HCT116 (cell line): Measurements from ENCODE around the gene LCN1. TPM values are rescaled to one million over a fixed set of nuclear protein-coding genes. Genes with fewer than 3 reads are reported as not detected.

Experiments
- ATAC-seq: fragments of 200-7000 bp; cut with Tn5 transposase; 2 replicates; pipeline ENCODE4 v1.9.1; 2020; ENCODE audit warnings: mild to moderate bottlenecking, moderate library complexity
- BruUV-seq: library from RNA; stranded (reverse); fragments of 400-500 nt; replicated peaks from 2 replicates; lab custom pipeline; 2021; lab: Mats Ljungman, UMichigan
- CTCF ChIA-PET: fragments of 300-600 bp; sonication (Branson Sonifier 250); formaldehyde crosslinking; loops from one replicate; lab custom pipeline; 2021; ENCODE audit warnings: antibody characterized with exemption; lab: Charles Lee
- POLR2A ChIA-PET: fragments of 300-600, 350-600 bp; sonication (Branson Sonifier 250); formaldehyde crosslinking; loops from one replicate; lab custom pipeline; 2021; ENCODE audit warnings: antibody characterized with exemption; lab: Charles Lee
- RAD21 ChIA-PET, 2 experiments: fragments of 300-600 bp; sonication (Branson Sonifier 250); formaldehyde crosslinking; loops; one replicate each; lab custom pipeline; 2023; ENCODE audit warnings: low total read pairs in 2 of 2; ENCODE audit not compliant: uncharacterized antibody in 2 of 2, unreplicated experiment in 2 of 2, low non-redundant PET in 1 of 2; lab: Charles Lee
- DNase-seq: peaks from one replicate; pipeline ENCODE4 v3.0.0-alpha.2; 2010; ENCODE audit warnings: low read depth, low spot score
- H2AFZ ChIP-seq: fragments of 200-600 bp; shearing (Covaris generic), sonication (generic); 2 replicates; pipeline ENCODE4 v1.6.1; 2017; ENCODE audit warnings: low read depth, mixed run types, mixed read lengths, antibody characterized with exemption, low read length; ENCODE audit not compliant: poor library complexity, severe bottlenecking
- H3K27ac ChIP-seq: 2 replicates; pipeline ENCODE4 v1.5.1; 2012; ENCODE audit warnings: low read depth, low read length
- H3K27me3 ChIP-seq: fragments of 200-600 bp; sonication (generic); 2 replicates; pipeline ENCODE4 v1.6.1; 2016; ENCODE audit warnings: mixed run types, low read length, mixed read lengths; ENCODE audit not compliant: insufficient read depth
- H3K36me3 ChIP-seq, 2 experiments: fragments of 200-500 bp in 1 of 2; fragments of 200-600 bp in 1 of 2; sonication (Bioruptor generic) in 1 of 2; sonication (generic) in 1 of 2; 2 replicates each; pipeline versions ENCODE4 v1.5.1 to v1.6.1; 2014 to 2016; ENCODE audit warnings: low read length in 2 of 2, inconsistent platforms in 1 of 2, mixed read lengths in 1 of 2, mixed run types in 1 of 2; ENCODE audit not compliant: insufficient read depth in 2 of 2, control insufficient read depth in 1 of 2
- H3K4me1 ChIP-seq, 2 experiments: fragments of 200-600 bp in 1 of 2; sonication (generic) in 1 of 2; 2 replicates each; pipeline versions ENCODE4 v1.5.1 to v1.6.1; 2012 to 2017; ENCODE audit warnings: low read length in 2 of 2, inconsistent platforms in 1 of 2, mild to moderate bottlenecking in 1 of 2, mixed read lengths in 1 of 2, mixed run types in 1 of 2, moderate library complexity in 1 of 2; ENCODE audit not compliant: insufficient read depth in 2 of 2, control insufficient read depth in 1 of 2
- H3K4me2 ChIP-seq: fragments of 200-600 bp; sonication (generic); 2 replicates; pipeline ENCODE4 v1.6.1; 2017; ENCODE audit warnings: mixed run types, low read length, mixed read lengths
- H3K4me3 ChIP-seq, 2 experiments: fragments of 200-600 bp in 1 of 2; sonication (generic) in 1 of 2; replicated peaks in 1 of 2; 2 replicates each; pipeline ENCODE4 v1.5.1; 2011 to 2016; ENCODE audit warnings: low read length in 2 of 2, control low read depth in 1 of 2, low read depth in 1 of 2, mild to moderate bottlenecking in 1 of 2, mixed read lengths in 1 of 2, mixed run types in 1 of 2
- H3K79me2 ChIP-seq: fragments of 200-600 bp; sonication (generic); 2 replicates; pipeline ENCODE4 v1.6.1; 2017; ENCODE audit warnings: mild to moderate bottlenecking, mixed run types, low read length, moderate library complexity, mixed read lengths; ENCODE audit not compliant: insufficient read depth
- H3K9ac ChIP-seq: fragments of 200-600 bp; sonication (generic); 2 replicates; pipeline ENCODE4 v1.6.1; 2016; ENCODE audit warnings: low read length, mixed read lengths
- H3K9me2 ChIP-seq: fragments of 200-600 bp; sonication (generic), shearing (Covaris generic); 2 replicates; pipeline ENCODE4 v1.6.1; 2017; ENCODE audit warnings: mixed run types, mild to moderate bottlenecking, moderate library complexity; ENCODE audit not compliant: insufficient read depth
- H3K9me3 ChIP-seq, 2 experiments: fragments of 200-500 bp in 1 of 2; fragments of 200-600 bp in 1 of 2; sonication (Bioruptor generic) in 1 of 2; sonication (generic) in 1 of 2; 2 replicates each; pipeline ENCODE4 v1.6.1; 2014 to 2017; ENCODE audit warnings: low read length in 2 of 2, mixed read lengths in 2 of 2, inconsistent platforms in 1 of 2, low read depth in 1 of 2, mild to moderate bottlenecking in 1 of 2, mixed run types in 1 of 2, moderate library complexity in 1 of 2; ENCODE audit not compliant: control insufficient read depth in 1 of 2, insufficient read depth in 1 of 2
- H4K20me1 ChIP-seq: fragments of 200-600 bp; sonication (generic), shearing (Covaris generic); 2 replicates; pipeline ENCODE4 v1.6.1; 2017; ENCODE audit warnings: mixed run types, mild to moderate bottlenecking, moderate library complexity; ENCODE audit not compliant: insufficient read depth
- ATF3 ChIP-seq: IDR thresholded peaks from 2 replicates; pipeline ENCODE4 v1.6.1; 2012
- CEBPB ChIP-seq: IDR thresholded peaks from 2 replicates; pipeline ENCODE4 v1.6.1; 2012; ENCODE audit warnings: low read depth
- CTCF ChIP-seq, 3 experiments: fragments of 200-600 bp in 1 of 3; sonication (generic) in 1 of 3; IDR thresholded peaks in 2 of 3; conservative IDR thresholded peaks in 1 of 3; 2 replicates each; pipeline ENCODE4 v1.5.1; 2012 to 2017; ENCODE audit warnings: low read depth in 2 of 3, low read length in 2 of 3, antibody characterized with exemption in 1 of 3, borderline replicate concordance in 1 of 3, control low read depth in 1 of 3, mild to moderate bottlenecking in 1 of 3, mixed read lengths in 1 of 3, mixed run types in 1 of 3, moderate library complexity in 1 of 3; ENCODE audit not compliant: insufficient read depth in 1 of 3
- ELF1 ChIP-seq: IDR thresholded peaks from 2 replicates; pipeline ENCODE4 v1.6.1; 2012; ENCODE audit warnings: low read depth, borderline replicate concordance
- FOSL1 ChIP-seq: IDR thresholded peaks from 2 replicates; pipeline ENCODE4 v1.6.1; 2012; ENCODE audit warnings: low read depth
- MAX ChIP-seq: IDR thresholded peaks from 2 replicates; pipeline ENCODE4 v1.6.1; 2012
- POLR2A ChIP-seq: IDR thresholded peaks from 2 replicates; pipeline ENCODE4 v1.7.0; 2011; ENCODE audit warnings: borderline replicate concordance; ENCODE audit not compliant: insufficient read depth, insufficient read length; ENCODE audit errors: extremely low read depth
- POLR2AphosphoS5 ChIP-seq: IDR thresholded peaks from 2 replicates; pipeline ENCODE4 v1.6.1; 2011; ENCODE audit warnings: mild to moderate bottlenecking, low read depth, low read length, moderate library complexity
- RAD21 ChIP-seq: IDR thresholded peaks from 2 replicates; pipeline ENCODE4 v1.6.1; 2012; ENCODE audit warnings: low read depth, mild to moderate bottlenecking
- SRF ChIP-seq: IDR thresholded peaks from 2 replicates; pipeline ENCODE4 v1.6.1; 2012; ENCODE audit warnings: low read depth
- TCF7L2 ChIP-seq: IDR thresholded peaks from 2 replicates; pipeline ENCODE4 v1.7.0; 2011; ENCODE audit warnings: borderline replicate concordance, inconsistent platforms; ENCODE audit not compliant: insufficient read depth, insufficient read length; ENCODE audit errors: extremely low read depth
- YY1 ChIP-seq: IDR thresholded peaks from 2 replicates; pipeline ENCODE4 v1.6.1; 2011; ENCODE audit warnings: low read length, low read depth, moderate library complexity, mild to moderate bottlenecking; ENCODE audit not compliant: insufficient replicate concordance; ENCODE audit errors: extremely low read depth
- ZFX ChIP-seq: fragments of 450-650 bp; IDR thresholded peaks from 2 replicates; pipeline ENCODE4 v1.6.1; 2017
- intact Hi-C: fragments of 100-400 bp; cut with micrococcal nuclease; formaldehyde crosslinking; loops from 2 replicates; pipeline ENCODE4 v1.10.0; 2022
- total RNA-seq: library from RNA; stranded (reverse); gene quantifications from one replicate; pipeline ENCODE4 v1.2.1, GENCODE V29; 2021; ENCODE audit not compliant: unreplicated experiment

LCN1 gene
- total RNA-seq, 1 experiment from 2014 or later = not detected

GRCh38 chr9:135478829-135479468 lies 42.3 kb upstream of the LCN1 start (continued):
- TF ChIP-seq FOSL1 (no peak), POLR2A (no peak), YY1 (no peak), SRF (no peak), MAX (peak; percentile 71; the same call in 1 of the 2 replicates), CTCF (IDR thresholded peaks at IDR 0.05 in 2 of 3, conservative IDR thresholded peaks at IDR 0.05 in 1 of 3; ENCODE audit: borderline replicate concordance in 1 of 3, insufficient read depth in 1 of 3, low read depth in 2 of 3, low read length in 2 of 3) (peak in 2 of 3 experiments; percentile 40 to 42; a peak in 4 of 6 replicates), ELF1 (no peak), RAD21 (no peak), ZFX (no peak)

DNA sequence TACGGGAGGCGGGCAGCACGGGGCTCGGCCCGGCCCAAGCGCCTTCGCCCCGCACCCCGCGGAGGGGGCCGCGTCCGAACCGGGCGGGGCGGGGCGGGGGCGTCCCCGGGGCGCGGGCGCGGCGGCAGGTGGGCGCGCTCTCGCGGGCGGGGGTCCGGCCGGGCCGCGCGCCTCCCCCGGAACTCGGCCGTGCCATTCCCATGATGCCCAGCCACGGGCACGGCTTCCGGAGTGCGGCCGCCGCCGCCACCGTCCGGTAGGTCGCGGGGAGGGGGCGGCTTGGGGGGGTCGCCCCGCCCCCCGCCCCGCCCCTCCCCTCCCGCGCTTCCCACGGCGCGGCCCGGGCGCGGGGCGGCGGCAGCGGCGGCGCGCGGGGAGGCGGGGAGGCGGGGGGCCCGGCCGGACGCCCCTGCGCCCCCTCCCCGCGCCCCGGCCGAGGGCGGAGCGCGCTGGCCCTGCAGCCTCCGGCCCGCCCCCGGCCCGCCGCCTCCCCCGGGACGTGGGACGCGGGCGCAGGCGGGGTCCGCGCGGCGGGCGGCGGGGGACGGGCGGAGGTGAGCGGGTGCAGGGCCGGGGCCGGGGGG lies 41.7 kb upstream of the LCN1 start, which contains the start of gene PPP1R26:
Gene PPP1R26 (plus strand): TSS at position 314 of the 584 bp plus-strand sequence. CDS start 4,729 bp downstream, outside the sequence.
- Histone ChIP-seq H3K36me3 (peaks cover 4 to 14% of the 10 kb centered on the region in 2 experiments; a peak in 3 of 4 replicates), H4K20me1 (no peaks in the 10 kb centered on the region), H3K4me2 (peak within 1 kb of the TSS; percentile 98), H3K9ac (peak within 1 kb of the TSS; percentile 82), H3K27me3 (no peaks in the 10 kb centered on the region), H3K9me3 (no peaks in the 10 kb centered on the region), H3K27ac (peak within 1 kb of the TSS; percentile 91), H2AFZ (no peak within 1 kb of the TSS), H3K9me2 (no peaks in the 10 kb centered on the region)
- DNase-seq = no peak
- intact Hi-C loops = no loop called here
- CTCF ChIA-PET = interaction anchor here (1.7 kb wide), 1 partner anchor 20 kb away, joined by 4 read pairs; a partner anchor contains a TSS
- peak; percentile 51 for ATAC-seq
- TF ChIP-seq POLR2A = peak; percentile 15
- TF ChIP-seq TCF7L2 = no peak
- no peak for TF ChIP-seq CEBPB
- TF ChIP-seq ATF3 = no peak
- no peak for TF ChIP-seq YY1
- no peak for TF ChIP-seq ZFX
- TF ChIP-seq POLR2AphosphoS5 = 0 out of 2 replicates have a peak, but pooled peaks have one; percentile 10
- TF ChIP-seq, all 23 proteins: peak for 2
- no TSS peak for BruUV-seq
- Histone ChIP-seq H3K79me2 (peaks cover 30% of the 10 kb centered on the region), H3K4me3 (peak within 1 kb of the TSS; percentile 86 to 91), H3K4me1 (peaks cover 14 to 24% of the 10 kb centered on the region in 2 experiments; a peak in 3 of 4 replicates)
- RAD21 ChIA-PET = no interaction called here
- POLR2A ChIA-PET = no interaction called here
